ENCODE results near the gene SNAI3. TPM values are rescaled to one million over a fixed set of nuclear protein-coding genes. Genes with fewer than 3 reads are reported as not detected.

Gene SNAI3
- total RNA-seq, 2 experiments from 2014 or later = 5.2 to 5.3 TPM

DNA sequence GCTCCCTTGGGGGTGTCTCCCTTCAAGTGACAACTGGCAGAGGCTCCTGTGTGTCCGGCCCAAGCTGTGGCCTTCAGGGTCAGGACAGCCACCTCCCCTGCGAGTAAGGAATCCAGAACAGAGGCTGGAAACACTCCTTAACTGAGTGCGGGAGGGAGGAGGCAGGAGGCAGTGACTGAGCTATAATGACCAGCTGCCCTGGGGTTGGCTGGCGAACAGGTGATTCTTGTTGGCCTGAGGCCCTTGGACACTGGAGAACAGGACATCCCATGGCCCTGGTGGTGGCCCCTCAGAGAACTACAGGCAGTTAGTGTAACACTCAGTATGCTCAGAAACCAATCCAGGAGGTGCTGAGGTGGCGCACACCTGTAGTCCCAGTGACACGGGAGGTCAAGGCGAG, 9.4 kb upstream of the SNAI3 start:
- peak overlapping the region; percentile 38 for H3K27ac Mint-ChIP-seq

GRCh38 chr16:88695218-88695617, 8.9 kb upstream of the SNAI3 start:
- DNase-seq (no peak), ATAC-seq (no peak)
- ChIA-PET CTCF (no interaction called here), POLR2A (interaction anchor here (1.5 kb wide), 1 partner anchor 15 kb away, joined by 3 read pairs; no protein-coding TSS in a partner anchor)
- H3K9me3 Mint-ChIP-seq = no peaks in the 10 kb centered on the region
- intact Hi-C loops (cut with micrococcal nuclease) = no loop called here
- H3K36me3 Mint-ChIP-seq (ENCODE audit: low read depth) = peaks cover 17% of the 10 kb centered on the region
- H3K4me3 Mint-ChIP-seq = no peak overlapping the region
- peaks cover 51% of the 10 kb centered on the region for H3K4me1 Mint-ChIP-seq (ENCODE audit: low read depth)
- TF ChIP-seq, protein P1, sequence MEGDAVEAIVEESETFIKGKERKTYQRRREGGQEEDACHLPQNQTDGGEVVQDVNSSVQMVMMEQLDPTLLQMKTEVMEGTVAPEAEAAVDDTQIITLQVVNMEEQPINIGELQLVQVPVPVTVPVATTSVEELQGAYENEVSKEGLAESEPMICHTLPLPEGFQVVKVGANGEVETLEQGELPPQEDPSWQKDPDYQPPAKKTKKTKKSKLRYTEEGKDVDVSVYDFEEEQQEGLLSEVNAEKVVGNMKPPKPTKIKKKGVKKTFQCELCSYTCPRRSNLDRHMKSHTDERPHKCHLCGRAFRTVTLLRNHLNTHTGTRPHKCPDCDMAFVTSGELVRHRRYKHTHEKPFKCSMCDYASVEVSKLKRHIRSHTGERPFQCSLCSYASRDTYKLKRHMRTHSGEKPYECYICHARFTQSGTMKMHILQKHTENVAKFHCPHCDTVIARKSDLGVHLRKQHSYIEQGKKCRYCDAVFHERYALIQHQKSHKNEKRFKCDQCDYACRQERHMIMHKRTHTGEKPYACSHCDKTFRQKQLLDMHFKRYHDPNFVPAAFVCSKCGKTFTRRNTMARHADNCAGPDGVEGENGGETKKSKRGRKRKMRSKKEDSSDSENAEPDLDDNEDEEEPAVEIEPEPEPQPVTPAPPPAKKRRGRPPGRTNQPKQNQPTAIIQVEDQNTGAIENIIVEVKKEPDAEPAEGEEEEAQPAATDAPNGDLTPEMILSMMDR (IDR thresholded peaks at IDR 0.05) = no peak
- no peaks in the 10 kb centered on the region for H3K27me3 Mint-ChIP-seq
- peak overlapping the region; percentile 38 for H3K27ac Mint-ChIP-seq

More for the DNA sequence above, 9.4 kb upstream of the SNAI3 start:
- H3K27me3 Mint-ChIP-seq = no peaks in the 10 kb centered on the region
- intact Hi-C loops (cut with micrococcal nuclease) = no loop called here
- CTCF ChIA-PET = no interaction called here
- H3K4me1 Mint-ChIP-seq (ENCODE audit: low read depth) = peaks cover 52% of the 10 kb centered on the region
- TF ChIP-seq, protein P1 (IDR thresholded peaks at IDR 0.05) = no peak
- ATAC-seq (no peak), DNase-seq (no peak)
- POLR2A ChIA-PET = no interaction called here
- peaks cover 19% of the 10 kb centered on the region for H3K36me3 Mint-ChIP-seq (ENCODE audit: low read depth)
- no peak overlapping the region for H3K4me3 Mint-ChIP-seq
- H3K9me3 Mint-ChIP-seq = no peaks in the 10 kb centered on the region

- ATAC-seq (no peak), DNase-seq (no peak)
- intact Hi-C loops (cut with micrococcal nuclease) = no loop called here
- no peak overlapping the region for H3K4me3 Mint-ChIP-seq
- no peaks in the 10 kb centered on the region for H3K27me3 Mint-ChIP-seq
- no peak overlapping the region for H3K27ac Mint-ChIP-seq
- ChIA-PET POLR2A (interaction anchor here (1.1 to 3.5 kb wide), 3 partner anchors 9 to 14 kb away, joined by 3 to 21 read pairs (median 5); partner anchors contain the start of genes CTU2 and RNF166), CTCF (no interaction called here)
- H3K4me1 Mint-ChIP-seq (ENCODE audit: low read depth) = peaks cover 43% of the 10 kb centered on the region
- H3K9me3 Mint-ChIP-seq = no peaks in the 10 kb centered on the region
- TF ChIP-seq, protein P1 (IDR thresholded peaks at IDR 0.05) = no peak
- peaks cover 10% of the 10 kb centered on the region for H3K36me3 Mint-ChIP-seq (ENCODE audit: low read depth)
Measured at GRCh38 chr16:88694221-88695087, 8.1 kb upstream of the SNAI3 start.

- CTCF ChIA-PET = no interaction called here
Measured at GRCh38 chr16:88693420-88694177, 7.3 kb upstream of the SNAI3 start.

More at GRCh38 chr16:88693420-88694177, 7.3 kb upstream of the SNAI3 start:
- POLR2A ChIA-PET = interaction anchor here (1.1 to 3.5 kb wide), 3 partner anchors 10 to 13 kb away, joined by 3 to 21 read pairs (median 5); partner anchors contain the start of genes CTU2 and RNF166
- Mint-ChIP-seq H3K4me1 (ENCODE audit: low read depth) (peaks cover 40% of the 10 kb centered on the region), H3K9me3 (no peaks in the 10 kb centered on the region), H3K36me3 (ENCODE audit: low read depth) (peaks cover 10% of the 10 kb centered on the region), H3K27me3 (no peaks in the 10 kb centered on the region), H3K27ac (no peak overlapping the region), H3K4me3 (no peak overlapping the region)
- DNase-seq = no peak
- TF ChIP-seq, protein P1 (IDR thresholded peaks at IDR 0.05) = no peak
- ATAC-seq = no peak
- intact Hi-C loops (cut with micrococcal nuclease) = no loop called here

Measured in activated CD8-positive, alpha-beta T cell treated with anti-CD3 and anti-CD28 coated beads for 36 hours (primary cell).